ENCODE measurements around the gene PACS2.
A peak's percentile ranks its signal among the peaks of the same experiment; 100 is the strongest.
"Not testable (repeated sequence)": the region's sequence is repeated elsewhere in the genome, so short reads cannot be mapped to it uniquely, and the experiment has no call there.

Gene PACS2

GRCh38 chr14:105290621-105291346 lies 23.8 kb upstream of the PACS2 start:
- no peak for DNase-seq (ENCODE audit: low read depth in 2 of 2)
- no peak for TF ChIP-seq CTCF (IDR thresholded peaks at IDR 0.05; ENCODE audit: low read depth, low read length)
- no peak overlapping the region for H3K4me3 ChIP-seq (replicated peaks in 1 of 2; ENCODE audit: low read depth in 2 of 2, low read length in 2 of 2)

- no peak for DNase-seq (ENCODE audit: low read depth in 2 of 2)
- no peak overlapping the region for H3K4me3 ChIP-seq (replicated peaks in 1 of 2; ENCODE audit: low read depth in 2 of 2, low read length in 2 of 2)
- TF ChIP-seq CTCF (IDR thresholded peaks at IDR 0.05; ENCODE audit: low read depth, low read length) = no peak
Observed at GRCh38 chr14:105292826-105293711, 21.5 kb upstream of the PACS2 start.

- H3K4me3 ChIP-seq (replicated peaks in 1 of 2; ENCODE audit: low read depth in 2 of 2, low read length in 2 of 2) = no peak overlapping the region
- peak; percentile 14 to 70 for DNase-seq (ENCODE audit: low read depth in 2 of 2)
- TF ChIP-seq CTCF (IDR thresholded peaks at IDR 0.05; ENCODE audit: low read depth, low read length) = no peak
Observed at GRCh38 chr14:105294142-105294597, 20.4 kb upstream of the PACS2 start.

- DNase-seq (ENCODE audit: low read depth in 2 of 2); H3K4me3 ChIP-seq (replicated peaks in 1 of 2; ENCODE audit: low read depth in 2 of 2, low read length in 2 of 2): not testable (repeated sequence)
Observed at GRCh38 chr14:105297311-105297710, 17.2 kb upstream of the PACS2 start.

GRCh38 chr14:105299654-105300541 lies 14.7 kb upstream of the PACS2 start:
- DNase-seq (ENCODE audit: low read depth in 2 of 2) = peak in 1 of 2 donors; percentile 38
- no peak for TF ChIP-seq CTCF (IDR thresholded peaks at IDR 0.05; ENCODE audit: low read depth, low read length)
- H3K4me3 ChIP-seq (replicated peaks in 1 of 2; ENCODE audit: low read depth in 2 of 2, low read length in 2 of 2) = peak overlapping the region; percentile 78 to 84

GRCh38 chr14:105300542-105301102 lies 13.9 kb upstream of the PACS2 start, which contains the start of gene BRF1:
BRF1 (minus strand) TSS chr14:105301001; CDS start chr14:105300629, 372 bp downstream.
- H3K4me3 ChIP-seq (replicated peaks in 1 of 2; ENCODE audit: low read depth in 2 of 2, low read length in 2 of 2) = peak within 1 kb of the TSS; percentile 78 to 84
- TF ChIP-seq CTCF (IDR thresholded peaks at IDR 0.05; ENCODE audit: low read depth, low read length) = no peak

More at GRCh38 chr14:105300542-105301102, 13.9 kb upstream of the PACS2 start, which contains the start of gene BRF1:
- peak; percentile 94 to 95 for DNase-seq (ENCODE audit: low read depth in 2 of 2)
